GM12878 (cell line): ENCODE results near the gene SLCO2A1. TPM values are rescaled to one million over a fixed set of nuclear protein-coding genes. Genes with fewer than 3 reads are reported as not detected.

Source experiments
- ATAC-seq: fragments of 200-7000 bp; cut with Tn5 transposase; 3 replicates; pipeline ENCODE4 v1.9.1; 2020; ENCODE audit warnings: mild to moderate bottlenecking, moderate library complexity
- BruUV-seq: library from RNA; stranded (reverse); fragments of 400-500 nt; replicated peaks from 2 replicates; lab custom pipeline; 2021; lab: Mats Ljungman, UMichigan
- CTCF ChIA-PET: fragments of 300-600 bp; sonication (Branson Sonifier 250); formaldehyde crosslinking; extraction: SDS; loops from one replicate; lab custom pipeline; 2021; ENCODE audit warnings: inconsistent platforms; lab: Yijun Ruan, JAX
- POLR2A ChIA-PET: fragments of 350-600 bp; formaldehyde crosslinking; extraction: SDS; loops from one replicate; lab custom pipeline; 2021; ENCODE audit warnings: inconsistent platforms; lab: Charles Lee
- RAD21 ChIA-PET: fragments of 300-600 bp; sonication (Branson Sonifier 250); formaldehyde crosslinking; loops from one replicate; lab custom pipeline; 2023; ENCODE audit warnings: antibody characterized with exemption; ENCODE audit not compliant: unreplicated experiment; lab: Charles Lee
- SMC1A ChIA-PET: fragments of 300-600 bp; sonication (Branson Sonifier 250); formaldehyde crosslinking; loops from one replicate; lab custom pipeline; 2023; ENCODE audit not compliant: unreplicated experiment, uncharacterized antibody; lab: Charles Lee
- DNase-seq: peaks from one replicate; pipeline ENCODE4 v3.0.0-alpha.2; 2011; ENCODE audit warnings: low read depth, low spot score
- FAIRE-seq: peaks from 3 replicates; lab custom pipeline; 2011; peaks lifted over from hg19 to GRCh38; lab: Jason Lieb, UNC
- H2AFZ ChIP-seq: 2 replicates; pipeline ENCODE4 v1.6.0; 2011; ENCODE audit warnings: low read depth, low read length, control low read depth; ENCODE audit not compliant: control insufficient read depth
- H3K27ac ChIP-seq: 2 replicates; pipeline ENCODE4 v1.5.1; 2011; ENCODE audit warnings: control low read depth; ENCODE audit not compliant: control insufficient read depth, insufficient read depth
- H3K27me3 ChIP-seq, 2 experiments: replicated peaks in 1 of 2; 2 replicates each; pipeline versions ENCODE4 v1.6.0 to v1.6.1; 2011; ENCODE audit warnings: low read length in 1 of 2; ENCODE audit not compliant: control insufficient read depth in 2 of 2, insufficient read depth in 2 of 2
- H3K36me3 ChIP-seq, 2 experiments: 2 replicates each; pipeline ENCODE4 v1.5.1; 2011; ENCODE audit warnings: low read length in 1 of 2; ENCODE audit not compliant: control insufficient read depth in 2 of 2, insufficient read depth in 2 of 2
- H3K4me1 ChIP-seq: 2 replicates; pipeline ENCODE4 v1.6.1; 2011; ENCODE audit warnings: mild to moderate bottlenecking, low read length, moderate library complexity, mixed read lengths; ENCODE audit not compliant: control insufficient read depth, insufficient read depth
- H3K4me2 ChIP-seq: 2 replicates; pipeline ENCODE4 v1.6.0; 2011; ENCODE audit warnings: control low read depth; ENCODE audit not compliant: control insufficient read depth, insufficient read depth
- H3K4me3 ChIP-seq: fragments of 200-600 bp; sonication (generic); 2 replicates; pipeline ENCODE4 v1.5.1; 2016
- H3K79me2 ChIP-seq: 2 replicates; pipeline ENCODE4 v1.6.0; 2011; ENCODE audit warnings: low read length; ENCODE audit not compliant: control insufficient read depth, insufficient read depth
- H3K9ac ChIP-seq: 2 replicates; pipeline ENCODE4 v1.8.0; 2011; ENCODE audit warnings: low read length, control low read depth, mixed read lengths; ENCODE audit not compliant: control insufficient read depth, insufficient read depth
- H3K9me3 ChIP-seq: replicated peaks from 3 replicates; pipeline ENCODE4 v1.5.1; 2011; ENCODE audit warnings: mild to moderate bottlenecking, low read length; ENCODE audit not compliant: control insufficient read depth, insufficient read depth
- H4K20me1 ChIP-seq: 2 replicates; pipeline ENCODE4 v1.6.0; 2011; ENCODE audit not compliant: control insufficient read depth, insufficient read depth
- HSF1 ChIP-seq: fragments of 150-350 bp; IDR thresholded peaks from 2 replicates; pipeline ENCODE4 v1.6.1; 2014; ENCODE audit warnings: mild to moderate bottlenecking, low read depth, low read length
- KDM1A ChIP-seq: fragments of 200-600 bp; sonication (generic); IDR thresholded peaks from 2 replicates; pipeline ENCODE4 v1.6.1; 2016; ENCODE audit warnings: borderline replicate concordance
- MTA2 ChIP-seq: fragments of 450-650 bp; IDR thresholded peaks from 2 replicates; pipeline ENCODE4 v1.6.1; 2016; ENCODE audit warnings: low read depth, mild to moderate bottlenecking, moderate library complexity
- MTA3 ChIP-seq: IDR thresholded peaks from 2 replicates; pipeline ENCODE4 v1.6.1; 2012; ENCODE audit warnings: low read length, inconsistent platforms, borderline replicate concordance
- PAX8 ChIP-seq: fragments of 450-650 bp; IDR thresholded peaks from 2 replicates; pipeline ENCODE4 v1.6.1; 2017; ENCODE audit warnings: mild to moderate bottlenecking, moderate library complexity
- SKIL ChIP-seq: fragments of 450-650 bp; IDR thresholded peaks from 2 replicates; pipeline ENCODE4 v1.6.1; 2017; ENCODE audit warnings: mild to moderate bottlenecking, low read depth, inconsistent platforms; ENCODE audit not compliant: poor library complexity, severe bottlenecking
- SMC3 ChIP-seq: IDR thresholded peaks from 2 replicates; pipeline ENCODE4 v1.6.1; 2011; ENCODE audit warnings: low read length, improper control_type of control experiment, borderline replicate concordance
- TCF3 ChIP-seq: IDR thresholded peaks from 2 replicates; pipeline ENCODE4 v1.6.1; 2012; ENCODE audit warnings: low read depth, mild to moderate bottlenecking, low read length, borderline replicate concordance; ENCODE audit not compliant: insufficient read depth
- WRNIP1 ChIP-seq: IDR thresholded peaks from 2 replicates; pipeline ENCODE4 v1.6.1; 2011; ENCODE audit warnings: low read depth, low read length, improper control_type of control experiment, borderline replicate concordance
- ZNF274 ChIP-seq: IDR thresholded peaks from one replicate; pipeline ENCODE4 v1.8.0; 2011; ENCODE audit not compliant: insufficient read length, insufficient read depth
- ZZZ3 ChIP-seq: IDR thresholded peaks from 2 replicates; pipeline ENCODE4 v1.6.1; 2011; ENCODE audit warnings: low read depth; ENCODE audit not compliant: control insufficient read depth, insufficient read length
- WGBS: methylation state at CpG from one replicate; pipeline ENCODE4 v1.1.6; 2016; ENCODE audit warnings: low lambda C conversion rate; ENCODE audit not compliant: insufficient replicate concordance, insufficient coverage; ENCODE audit errors: missing lambda C conversion rate; 5-methylcytosine and 5-hydroxymethylcytosine counted together
- in situ Hi-C: fragments of 300-500 bp; cut with MboI; formaldehyde crosslinking; loops from 9 replicates; pipeline ENCODE4 v1.14.3; 2018; ENCODE audit warnings: mixed read lengths
- intact Hi-C: fragments of 100-400 bp; cut with micrococcal nuclease; formaldehyde crosslinking; loops from one replicate; pipeline ENCODE4 v1.14.2; 2022; ENCODE audit not compliant: unreplicated experiment
- polyA plus RNA-seq, 11 experiments: library from polyadenylated mRNA; depleted of rRNA in 4 of 11; unstranded in 6 of 11; stranded (reverse) in 5 of 11; fragments of >200 nt; fragmentation: Nextera tagmentation in 4 of 11; fragmentation: Illumina TruSeq in 1 of 11; extraction: Ambion mirVana in 4 of 11; extraction: Trizol in 1 of 11; gene quantifications; 1 replicate in 1 of 11; 2 replicates in 10 of 11; pipeline versions ENCODE4 v1.2.1 to v1.2.3, GENCODE V29; 2011 to 2016; ENCODE audit warnings: inconsistent platforms in 2 of 11, missing spikeins in 2 of 11, low read depth in 1 of 11
- total RNA-seq, 4 experiments: library from RNA; depleted of rRNA in 3 of 4; stranded (reverse); fragments of >200 nt in 3 of 4; fragmentation: Illumina TruSeq in 1 of 4; extraction: Trizol in 1 of 4; gene quantifications; 2 replicates each; pipeline versions ENCODE4 v1.2.1 to v1.2.3, GENCODE V29; 2013 to 2021
- TF ChIP-seq, protein P1 (sequence below): IDR thresholded peaks from 2 replicates; pipeline ENCODE4 v1.6.1; 2012; ENCODE audit warnings: low read depth, low read length, improper control_type of control experiment

SLCO2A1 gene
- total and polyA plus RNA-seq, 10 of the 15 experiments (the other 5 are each of a cell fraction or from before 2014, with no cell fraction given): 0.05 TPM; not detected in 9

DNA sequence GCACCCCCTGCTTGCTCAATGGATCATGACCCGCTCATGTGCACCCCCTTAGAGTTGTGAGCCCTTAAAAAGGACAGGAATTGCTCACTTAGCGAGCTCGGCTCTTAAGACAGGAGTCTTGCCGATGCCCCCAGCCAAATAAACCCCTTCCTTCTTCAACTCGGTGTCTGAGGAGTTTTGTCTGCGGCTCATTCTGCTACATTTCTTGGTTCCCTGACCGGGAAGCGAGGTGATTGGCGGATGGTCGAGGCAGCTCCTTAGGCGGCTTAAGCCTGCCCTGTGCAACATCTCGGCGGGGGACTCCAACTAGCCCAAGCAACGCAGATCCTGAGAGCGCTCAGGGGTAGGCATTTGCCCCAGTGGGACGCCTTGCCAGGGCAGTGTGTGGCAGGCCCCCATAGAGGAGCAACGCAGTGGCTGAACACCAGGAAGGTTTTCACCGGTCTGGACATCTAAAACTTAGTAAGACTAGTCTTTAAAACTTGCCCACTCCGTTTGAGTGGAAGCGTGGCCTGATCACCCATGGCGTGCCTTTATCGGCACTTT lies 9.5 kb downstream of the SLCO2A1 start:
- intact Hi-C loops: no loop called here
- in situ Hi-C loops: no loop called here
- Histone ChIP-seq H2AFZ (no peak overlapping the region), H4K20me1 (no peaks in the 10 kb centered on the region), H3K36me3 (no peaks in the 10 kb centered on the region), H3K4me3 (no peak overlapping the region), H3K9me3 (no peaks in the 10 kb centered on the region), H3K79me2 (no peaks in the 10 kb centered on the region), H3K27ac (no peak overlapping the region), H3K4me2 (no peak overlapping the region; the same call in 1 of the 2 replicates), H3K27me3 (no peaks in the 10 kb centered on the region; a peak in 1 of 4 replicates), H3K9ac (no peak overlapping the region), H3K4me1 (no peaks in the 10 kb centered on the region)
- FAIRE-seq: no peak
- BruUV-seq: no TSS peak
- no peak for DNase-seq
- SMC1A ChIA-PET: no interaction called here
- ATAC-seq: no peak
- POLR2A ChIA-PET: no interaction called here
- no peak for TF ChIP-seq KDM1A
- TF ChIP-seq HSF1: no peak
- TF ChIP-seq PAX8: no peak
- TF ChIP-seq ZNF274: no peak
- WGBS: 60% methylated on average over 22 of the region's 22 CpGs
- CTCF ChIA-PET: no interaction called here
- RAD21 ChIA-PET: no interaction called here

DNA sequence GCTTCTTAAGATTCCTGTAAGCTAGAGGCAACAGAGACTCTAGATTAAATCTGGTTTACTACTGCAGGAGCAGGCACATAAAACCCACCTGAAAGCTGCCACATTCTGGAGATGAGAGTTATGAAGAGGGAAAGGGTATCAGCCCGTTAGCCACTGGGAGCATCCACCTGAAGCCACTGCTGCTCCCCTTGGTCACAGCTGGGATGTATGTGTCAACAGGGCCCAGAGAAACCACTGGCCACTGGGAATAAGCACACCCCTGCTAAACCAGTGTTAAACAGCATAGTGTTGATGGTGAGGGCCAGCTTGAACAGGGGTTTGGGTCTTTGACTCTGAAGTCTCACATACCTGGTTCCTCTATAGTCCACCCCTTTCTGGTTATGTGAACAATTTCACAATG lies 10.9 kb downstream of the SLCO2A1 start:
- BruUV-seq: no TSS peak

More for the DNA sequence above, 10.9 kb downstream of the SLCO2A1 start:
- H2AFZ ChIP-seq: no peak overlapping the region
- CTCF ChIA-PET: no interaction called here
- H3K4me3 ChIP-seq: no peak overlapping the region
- H3K4me1 ChIP-seq: no peaks in the 10 kb centered on the region
- H4K20me1 ChIP-seq: no peaks in the 10 kb centered on the region
- no peaks in the 10 kb centered on the region; a peak in 3 of 4 replicates for H3K27me3 ChIP-seq
- WGBS: 0% methylated on average over 1 of the region's 1 CpG
- TF ChIP-seq MTA2 (no peak), TCF3 (no peak), MTA3 (no peak), SKIL (no peak), ZZZ3 (no peak), WRNIP1 (no peak), SMC3 (no peak)
- TF ChIP-seq, protein P1, sequence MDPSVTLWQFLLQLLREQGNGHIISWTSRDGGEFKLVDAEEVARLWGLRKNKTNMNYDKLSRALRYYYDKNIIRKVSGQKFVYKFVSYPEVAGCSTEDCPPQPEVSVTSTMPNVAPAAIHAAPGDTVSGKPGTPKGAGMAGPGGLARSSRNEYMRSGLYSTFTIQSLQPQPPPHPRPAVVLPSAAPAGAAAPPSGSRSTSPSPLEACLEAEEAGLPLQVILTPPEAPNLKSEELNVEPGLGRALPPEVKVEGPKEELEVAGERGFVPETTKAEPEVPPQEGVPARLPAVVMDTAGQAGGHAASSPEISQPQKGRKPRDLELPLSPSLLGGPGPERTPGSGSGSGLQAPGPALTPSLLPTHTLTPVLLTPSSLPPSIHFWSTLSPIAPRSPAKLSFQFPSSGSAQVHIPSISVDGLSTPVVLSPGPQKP: no peak
- POLR2A ChIA-PET: no interaction called here
- H3K27ac ChIP-seq: no peak overlapping the region
- no peaks in the 10 kb centered on the region for H3K79me2 ChIP-seq
- no peak overlapping the region for H3K4me2 ChIP-seq
- DNase-seq (no peak), FAIRE-seq (no peak), ATAC-seq (no peak)
- RAD21 ChIA-PET: no interaction called here
- intact Hi-C loops (no loop called here), in situ Hi-C loops (no loop called here)
- no peaks in the 10 kb centered on the region for H3K36me3 ChIP-seq
- SMC1A ChIA-PET: no interaction called here
- no peaks in the 10 kb centered on the region for H3K9me3 ChIP-seq
- H3K9ac ChIP-seq: no peak overlapping the region
